ENCODE results near the gene TNFSF15. TPM values are rescaled to one million over a fixed set of nuclear protein-coding genes. Genes with fewer than 3 reads are reported as not detected.

TNFSF15 gene
- total RNA-seq, 1 donor from 2014 or later = 0.22 TPM

- TF ChIP-seq CTCF (IDR thresholded peaks at IDR 0.05) = no peak
- Mint-ChIP-seq H3K4me3 (no peak overlapping the region), H3K27ac (no peak overlapping the region), H3K9me3 (no peaks in the 10 kb centered on the region), H3K36me3 (ENCODE audit: low read depth) (no peaks in the 10 kb centered on the region), H3K27me3 (peaks cover 13% of the 10 kb centered on the region), H3K4me1 (peaks cover 38% of the 10 kb centered on the region)
- CTCF ChIA-PET = no interaction called here
- intact Hi-C loops (cut with micrococcal nuclease) = no loop called here
- POLR2A ChIA-PET = no interaction called here
- ATAC-seq (ENCODE audit: low read depth) = no peak
- DNase-seq = no peak
These were observed 4.8 kb upstream of the TNFSF15 start for GRCh38 chr9:114810614-114811013.

- Mint-ChIP-seq H3K27me3 (peaks cover 2% of the 10 kb centered on the region), H3K4me1 (peaks cover 40% of the 10 kb centered on the region), H3K4me3 (peak overlapping the region; percentile 66), H3K36me3 (ENCODE audit: low read depth) (no peaks in the 10 kb centered on the region), H3K9me3 (no peaks in the 10 kb centered on the region), H3K27ac (peak overlapping the region; percentile 19)
- ChIA-PET CTCF (interaction anchor here (1.2 kb wide), 1 partner anchor 100 kb away, joined by 5 read pairs; no protein-coding TSS in a partner anchor), POLR2A (interaction anchor here (0.6 to 0.7 kb wide), 4 partner anchors 55 to 409 kb away, joined by 3 to 8 read pairs (median 4); no protein-coding TSS in a partner anchor)
- DNase-seq = no peak
- intact Hi-C loops (cut with micrococcal nuclease) = loop anchor here (1.0 to 10.0 kb wide), 3 partner anchors 41 to 208 kb away; no protein-coding TSS in a partner anchor
- peak; percentile 13 for ATAC-seq (ENCODE audit: low read depth)
- TF ChIP-seq CTCF (IDR thresholded peaks at IDR 0.05) = no peak
These were observed 674 bp upstream of the TNFSF15 start for GRCh38 chr9:114806526-114806900.

DNA sequence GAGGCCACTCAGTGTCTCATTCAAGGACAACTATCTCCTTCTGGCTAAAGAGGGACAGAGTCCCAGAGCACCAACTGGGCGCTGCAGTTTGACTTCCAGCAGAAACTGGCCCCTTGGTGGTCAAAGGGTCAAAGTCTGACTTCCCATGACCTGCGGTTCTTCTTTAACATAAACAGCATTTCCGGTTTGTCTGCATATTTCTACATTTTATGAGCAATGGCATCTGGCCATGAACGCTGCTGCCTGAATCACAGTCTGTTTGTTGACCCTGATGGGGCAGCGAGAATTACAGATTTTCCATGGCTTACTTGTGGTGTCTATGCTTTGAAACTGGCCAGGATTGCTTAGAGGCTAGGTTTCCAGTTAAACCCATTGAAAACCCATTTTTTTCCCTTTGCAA is 1.3 kb downstream of the TNFSF15 start:
- Mint-ChIP-seq H3K4me1 (peaks cover 39% of the 10 kb centered on the region), H3K27me3 (peaks cover 2% of the 10 kb centered on the region), H3K4me3 (no peak overlapping the region), H3K9me3 (no peaks in the 10 kb centered on the region), H3K36me3 (ENCODE audit: low read depth) (no peaks in the 10 kb centered on the region), H3K27ac (no peak overlapping the region)
- intact Hi-C loops (cut with micrococcal nuclease) = loop anchor here (10.0 kb wide), 1 partner anchor 210 kb away; no protein-coding TSS in a partner anchor
- ATAC-seq (ENCODE audit: low read depth) (no peak), DNase-seq (no peak)
- ChIA-PET CTCF (no interaction called here), POLR2A (no interaction called here)
- TF ChIP-seq CTCF (IDR thresholded peaks at IDR 0.05) = no peak

- Mint-ChIP-seq H3K27ac (no peak overlapping the region), H3K4me3 (no peak overlapping the region), H3K27me3 (no peaks in the 10 kb centered on the region), H3K36me3 (ENCODE audit: low read depth) (no peaks in the 10 kb centered on the region), H3K9me3 (no peaks in the 10 kb centered on the region), H3K4me1 (peaks cover 31% of the 10 kb centered on the region)
- no peak for TF ChIP-seq CTCF (IDR thresholded peaks at IDR 0.05)
- ATAC-seq (ENCODE audit: low read depth) (no peak), DNase-seq (no peak)
- ChIA-PET CTCF (no interaction called here), POLR2A (no interaction called here)
- intact Hi-C loops (cut with micrococcal nuclease) = loop anchor here (10.0 kb wide), 1 partner anchor 211 kb away; no protein-coding TSS in a partner anchor
These were observed 2.2 kb downstream of the TNFSF15 start for GRCh38 chr9:114803479-114804265.

- H3K27ac Mint-ChIP-seq = no peak overlapping the region
- TF ChIP-seq CTCF (IDR thresholded peaks at IDR 0.05) = no peak
- H3K4me3 Mint-ChIP-seq = no peak overlapping the region
- no peaks in the 10 kb centered on the region for H3K9me3 Mint-ChIP-seq
- ATAC-seq (ENCODE audit: low read depth) = no peak
- intact Hi-C loops (cut with micrococcal nuclease) = loop anchor here (10.0 kb wide), 1 partner anchor 215 kb away; no protein-coding TSS in a partner anchor
- H3K36me3 Mint-ChIP-seq (ENCODE audit: low read depth) = no peaks in the 10 kb centered on the region
- DNase-seq = no peak
- CTCF ChIA-PET = interaction anchor here (1.0 kb wide), 1 partner anchor 107 kb away, joined by 3 read pairs; no protein-coding TSS in a partner anchor
- H3K4me1 Mint-ChIP-seq = no peaks in the 10 kb centered on the region
- POLR2A ChIA-PET = no interaction called here
- H3K27me3 Mint-ChIP-seq = no peaks in the 10 kb centered on the region
These were observed 5.9 kb downstream of the TNFSF15 start for GRCh38 chr9:114799925-114800324.
